ENCODE data around the gene ABHD1.
"Not testable (repeated sequence)": the region's sequence is repeated elsewhere in the genome, so short reads cannot be mapped to it uniquely, and the experiment has no call there.

ABHD1 gene

DNA sequence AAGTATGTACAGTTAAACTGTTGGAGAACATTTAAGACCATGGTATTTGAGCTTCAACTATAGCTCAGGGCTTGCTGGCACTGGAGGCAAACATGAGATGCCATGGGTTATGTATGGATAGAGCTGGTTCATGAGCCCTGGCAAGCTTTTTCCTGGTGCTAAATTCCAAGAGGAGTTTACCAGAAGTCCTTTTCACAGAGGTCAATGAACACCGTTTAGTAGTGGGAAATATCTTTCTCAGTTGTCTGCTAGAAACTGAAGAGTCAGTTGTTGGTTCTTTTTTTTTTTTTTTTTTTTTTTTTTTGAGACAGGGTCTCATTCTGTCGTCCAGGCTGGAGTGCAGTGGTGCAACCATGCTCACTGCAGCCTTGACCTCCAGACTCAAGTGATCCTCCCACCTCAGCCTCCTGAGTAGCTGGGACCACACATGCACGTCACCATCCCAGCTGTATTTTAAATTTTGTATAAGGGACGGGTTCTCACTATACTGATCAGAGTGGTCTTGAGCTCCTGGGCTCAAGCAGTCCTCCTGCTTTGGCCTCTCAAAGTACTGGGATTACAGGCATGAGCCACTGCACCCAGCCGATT is 35.7 kb upstream of the ABHD1 start:
- no peak for DNase-seq

- no peak for DNase-seq
Observed at GRCh38 chr2:27088634-27089033, 35.0 kb upstream of the ABHD1 start.

DNA sequence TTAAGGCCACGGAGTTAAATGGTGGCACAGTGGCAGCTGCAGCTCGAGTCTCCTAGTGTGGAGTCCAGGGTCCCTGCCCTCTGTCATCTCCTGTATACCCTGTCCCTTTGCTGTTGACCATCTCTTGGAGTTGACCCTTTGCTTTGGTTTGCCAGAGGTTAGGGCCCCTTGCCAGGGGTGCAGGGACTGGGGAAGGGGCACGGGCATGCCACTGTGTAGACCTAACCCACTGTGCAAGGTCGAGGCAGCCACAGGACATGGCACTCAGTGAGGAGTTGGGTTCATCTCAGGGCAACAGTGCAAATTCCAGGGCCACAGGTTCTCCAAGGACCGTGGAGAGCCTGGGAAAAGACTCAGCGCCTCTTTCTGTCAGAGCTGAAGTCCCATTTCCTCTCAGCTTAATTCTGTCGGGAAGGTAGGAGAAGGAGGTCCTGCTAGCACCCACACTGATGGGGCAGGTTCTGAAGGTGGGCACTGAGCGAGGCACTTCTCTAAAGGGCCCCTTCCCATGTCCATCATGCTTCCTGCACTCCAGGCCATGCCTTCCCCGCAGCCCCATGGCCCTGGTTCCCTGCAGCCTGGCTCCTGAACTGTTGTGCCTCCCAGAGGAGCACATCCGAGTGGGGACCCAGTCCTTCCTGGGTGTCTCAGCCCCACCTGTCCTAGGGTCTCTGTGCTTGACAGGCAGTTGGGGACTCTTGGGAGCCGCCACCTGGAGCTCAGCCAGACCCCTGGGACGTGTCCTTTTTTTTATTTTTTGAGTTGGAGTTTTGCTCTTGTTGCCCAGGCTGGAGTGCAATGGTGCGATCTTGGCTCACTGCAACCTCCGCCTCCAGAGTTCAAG is 34.3 kb upstream of the ABHD1 start:
- no peak for DNase-seq

DNA sequence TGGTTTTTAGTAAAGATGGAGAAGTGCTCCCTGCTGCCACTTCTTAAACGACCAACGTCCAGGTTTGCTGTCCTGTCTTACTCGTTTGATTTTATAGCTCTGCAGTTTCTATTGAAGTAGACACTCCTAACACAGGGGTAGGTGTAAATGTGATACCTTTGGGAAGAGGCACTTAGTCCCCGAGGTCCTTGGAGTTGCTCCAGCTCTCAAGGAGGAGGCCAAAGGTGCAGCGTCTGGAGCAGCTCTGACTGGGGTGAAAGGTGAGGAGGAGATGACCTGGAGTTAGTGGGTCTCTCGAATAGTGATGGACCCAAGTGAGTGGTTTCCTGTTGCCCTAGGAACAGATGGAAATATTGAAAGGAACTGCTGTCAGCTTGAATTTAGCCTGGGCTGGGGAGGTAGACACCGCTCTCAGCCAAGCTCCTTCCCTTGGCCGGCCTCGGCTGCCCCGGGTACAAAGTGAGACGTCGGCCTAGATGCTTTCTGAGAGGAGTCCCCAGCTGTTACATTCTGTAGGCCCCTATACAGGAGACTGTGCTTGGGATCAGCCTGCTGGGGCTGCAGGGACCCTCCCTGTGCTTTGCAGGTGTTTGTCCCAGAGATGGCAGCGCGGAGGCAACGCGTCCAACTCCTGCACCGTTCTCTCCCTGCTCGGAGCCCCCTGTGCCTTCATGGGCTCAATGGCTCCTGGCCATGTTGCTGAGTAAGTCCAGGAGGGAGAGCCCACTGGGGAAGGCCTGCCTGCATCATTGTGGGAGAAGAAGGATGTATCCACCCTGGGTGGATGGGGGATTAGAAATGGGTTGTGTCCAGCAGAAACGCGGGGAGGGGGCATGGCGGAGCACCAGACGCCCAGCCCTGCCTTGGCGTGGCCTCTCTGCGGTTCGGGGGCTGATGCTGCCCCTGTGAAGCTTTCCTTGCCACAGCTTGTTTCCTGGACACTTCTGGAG is 31.6 kb upstream of the ABHD1 start:
- no peak for DNase-seq

GRCh38 chr2:27092696-27093429 is 30.8 kb upstream of the ABHD1 start:
- DNase-seq: no peak

- DNase-seq: no peak
Observed at GRCh38 chr2:27093430-27094352, 29.9 kb upstream of the ABHD1 start.

DNA sequence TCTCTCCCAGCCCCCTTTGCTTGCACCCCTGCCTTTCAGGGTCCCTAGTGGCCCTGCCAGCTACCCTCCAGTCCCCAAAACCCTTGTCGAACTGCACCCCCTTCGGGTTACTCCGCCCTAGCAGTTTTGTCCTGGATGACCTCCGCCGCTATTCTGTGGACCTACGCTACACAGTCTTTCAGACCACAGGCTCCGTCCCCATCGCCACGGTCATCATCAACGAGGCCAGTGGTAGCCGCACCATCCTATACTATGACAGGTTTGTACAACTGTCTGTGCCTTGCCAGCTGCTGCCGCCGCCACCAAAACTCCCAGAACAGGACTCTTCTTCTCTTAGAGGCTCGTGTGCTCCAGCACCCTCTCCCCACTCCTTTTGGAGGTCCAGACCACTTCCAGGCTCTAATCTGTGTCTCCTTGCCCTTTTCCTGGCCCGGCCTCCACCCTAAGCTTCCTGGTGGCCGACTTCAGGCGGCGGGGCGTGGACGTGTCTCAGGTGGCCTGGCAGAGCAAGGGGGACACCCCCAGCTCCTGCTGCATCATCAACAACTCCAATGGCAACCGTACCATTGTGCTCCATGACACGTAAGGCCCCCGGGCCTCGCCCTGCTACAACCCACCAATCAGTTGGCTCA is 29.1 kb upstream of the ABHD1 start:
- DNase-seq: no peak

GRCh38 chr2:27095427-27095744 is 28.2 kb upstream of the ABHD1 start:
- no peak for DNase-seq

- peak; percentile 12 for DNase-seq
Observed at GRCh38 chr2:27095745-27096651, 27.6 kb upstream of the ABHD1 start.

GRCh38 chr2:27096748-27097297 is 26.8 kb upstream of the ABHD1 start:
- no peak for DNase-seq

- no peak for DNase-seq
Observed at GRCh38 chr2:27097341-27097740, 26.3 kb upstream of the ABHD1 start.

GRCh38 chr2:27099334-27099955 is 24.2 kb upstream of the ABHD1 start:
- no peak for DNase-seq

GRCh38 chr2:27100036-27100435 is 23.6 kb upstream of the ABHD1 start:
- DNase-seq: no peak

GRCh38 chr2:27102329-27102728 is 21.3 kb upstream of the ABHD1 start:
- DNase-seq: no peak

- DNase-seq: no peak
Observed at GRCh38 chr2:27105981-27106380, 17.6 kb upstream of the ABHD1 start.

- DNase-seq: no peak
Observed at GRCh38 chr2:27108221-27108620, 15.4 kb upstream of the ABHD1 start.

DNA sequence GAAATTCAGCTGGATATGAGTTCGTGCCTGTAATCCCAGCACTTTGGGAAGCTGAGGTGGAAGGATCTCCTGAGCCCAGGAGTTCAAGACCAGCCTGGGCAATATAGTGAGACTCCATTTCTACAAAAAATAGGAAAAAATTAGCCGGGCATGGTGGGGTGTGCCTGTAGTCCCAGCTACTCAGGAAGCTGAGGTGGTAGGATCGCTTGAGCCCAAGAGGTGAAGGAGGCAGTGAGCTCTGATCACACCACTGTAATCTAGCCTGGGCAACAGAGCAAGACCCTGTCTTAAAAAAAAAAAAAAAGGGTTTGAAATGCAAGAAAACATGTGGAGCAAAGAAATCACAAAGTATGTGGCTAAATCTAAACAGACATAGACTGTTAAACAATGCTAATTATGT is 14.5 kb upstream of the ABHD1 start:
- no peak for DNase-seq

DNA sequence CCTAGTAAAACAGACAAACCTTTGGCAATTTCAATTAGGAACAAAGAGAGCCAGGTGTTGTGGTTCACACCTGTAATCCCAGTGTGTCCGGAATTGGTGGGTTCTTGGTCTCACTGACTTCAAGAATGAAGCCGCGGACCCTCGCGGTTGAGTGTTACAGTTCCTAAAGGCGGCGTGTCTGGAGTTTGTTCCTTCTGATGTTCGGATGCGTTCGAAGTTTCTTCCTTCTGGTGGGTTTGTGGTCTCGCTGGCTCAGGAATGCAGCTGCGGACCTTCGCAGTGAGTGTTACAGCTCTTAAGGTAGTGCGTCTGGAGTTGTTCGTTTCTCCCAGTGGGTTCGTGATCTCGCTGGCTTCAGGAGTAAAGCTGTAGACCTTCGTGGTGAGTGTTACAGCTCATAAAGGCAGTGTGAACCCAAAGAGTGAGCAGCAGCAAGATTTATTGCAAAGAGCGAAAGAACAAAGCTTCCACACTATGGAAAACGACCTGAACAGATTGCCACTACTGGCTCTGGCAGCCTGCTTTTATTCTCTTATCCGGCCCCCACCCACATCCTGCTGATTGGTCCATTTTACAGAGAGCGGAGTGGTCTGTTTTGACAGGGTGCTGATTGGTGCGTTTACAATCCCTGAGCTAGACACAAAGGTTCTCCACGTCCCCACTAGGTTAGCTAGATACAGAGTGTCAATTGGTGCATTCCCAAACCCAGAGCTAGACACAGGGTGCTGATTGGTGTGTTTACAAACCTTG is 12.8 kb upstream of the ABHD1 start:
- DNase-seq: not testable (repeated sequence)
